DOHH2 (cell line): ENCODE measurements around the gene HRH1.
"Not testable (repeated sequence)": the region's sequence is repeated elsewhere in the genome, so short reads cannot be mapped to it uniquely, and the experiment has no call there.

Experiments used
- H3F3A ChIP-seq: fragments of 200-600 bp; sonication (generic), shearing (Covaris generic); 2 replicates; pipeline ENCODE4 v1.6.0; 2016; ENCODE audit warnings: antibody characterized with exemption, mild to moderate bottlenecking; ENCODE audit not compliant: control insufficient read depth, insufficient read depth
- H3K27ac ChIP-seq: fragments of 200-600 bp; sonication (generic); 2 replicates; pipeline ENCODE4 v1.5.1; 2014; ENCODE audit warnings: low read depth, mild to moderate bottlenecking, low read length, moderate library complexity
- H3K27me3 ChIP-seq: fragments of 200-600 bp; sonication (generic); 2 replicates; pipeline ENCODE4 v1.6.1; 2014; ENCODE audit warnings: mild to moderate bottlenecking, low read length, mixed read lengths; ENCODE audit not compliant: control insufficient read depth
- H3K36me3 ChIP-seq: fragments of 200-600 bp; sonication (generic); 2 replicates; pipeline ENCODE4 v1.6.1; 2014; ENCODE audit warnings: mild to moderate bottlenecking, low read length, moderate library complexity, mixed read lengths; ENCODE audit not compliant: control insufficient read depth
- H3K4me1 ChIP-seq: fragments of 200-600 bp; sonication (generic); 2 replicates; pipeline ENCODE4 v1.6.1; 2014; ENCODE audit warnings: mild to moderate bottlenecking, low read length, mixed read lengths; ENCODE audit not compliant: control insufficient read depth
- H3K4me2 ChIP-seq: fragments of 200-600 bp; sonication (generic); 2 replicates; pipeline ENCODE4 v1.6.0; 2014; ENCODE audit warnings: mild to moderate bottlenecking, low read length, moderate library complexity
- H3K4me3 ChIP-seq: fragments of 200-600 bp; sonication (generic); 2 replicates; pipeline ENCODE4 v1.5.1; 2014; ENCODE audit warnings: mild to moderate bottlenecking, low read length, mixed read lengths
- H3K79me2 ChIP-seq: fragments of 200-600 bp; sonication (generic); 2 replicates; pipeline ENCODE4 v1.6.1; 2014; ENCODE audit warnings: mild to moderate bottlenecking, low read length, mixed read lengths; ENCODE audit not compliant: control insufficient read depth
- H3K9me2 ChIP-seq: fragments of 200-600 bp; sonication (generic); replicated peaks from 2 replicates; pipeline ENCODE4 v1.6.1; 2014; ENCODE audit warnings: mild to moderate bottlenecking, low read length, mixed read lengths; ENCODE audit not compliant: control insufficient read depth
- H3K9me3 ChIP-seq: fragments of 200-600 bp; sonication (generic); 2 replicates; pipeline ENCODE4 v1.6.1; 2014; ENCODE audit warnings: antibody characterized with exemption, low read length, mixed read lengths; ENCODE audit not compliant: control insufficient read depth, insufficient read depth
- H4K20me1 ChIP-seq: fragments of 200-600 bp; sonication (generic); 2 replicates; pipeline ENCODE4 v1.6.0; 2014; ENCODE audit warnings: low read depth, mild to moderate bottlenecking, antibody characterized with exemption, low read length, moderate library complexity; ENCODE audit not compliant: control insufficient read depth, insufficient read depth
- CTCF ChIP-seq: fragments of 200-600 bp; sonication (generic); IDR thresholded peaks from one replicate; pipeline ENCODE4 v1.5.1; 2014; ENCODE audit warnings: antibody characterized with exemption, mild to moderate bottlenecking, low read depth, low read length; ENCODE audit not compliant: poor library complexity, severe bottlenecking
- EZH2phosphoT487 ChIP-seq: fragments of 200-600 bp; sonication (generic); IDR thresholded peaks from 2 replicates; pipeline ENCODE4 v1.6.1; 2017; ENCODE audit warnings: borderline replicate concordance, mild to moderate bottlenecking, antibody characterized with exemption, low read length, moderate library complexity, mixed read lengths

Gene HRH1

GRCh38 chr3:11251807-11252176 lies 97.5 kb downstream of the HRH1 start:
- Histone ChIP-seq H3F3A (no peaks in the 10 kb centered on the region), H3K36me3 (no peaks in the 10 kb centered on the region), H3K9me2 (no peaks in the 10 kb centered on the region), H3K4me2 (no peak overlapping the region), H3K4me1 (no peaks in the 10 kb centered on the region), H3K9me3 (no peaks in the 10 kb centered on the region), H3K27ac (no peak overlapping the region), H3K79me2 (no peaks in the 10 kb centered on the region), H4K20me1 (no peaks in the 10 kb centered on the region), H3K27me3 (peaks cover 14% of the 10 kb centered on the region), H3K4me3 (no peak overlapping the region)
- no peak for TF ChIP-seq EZH2phosphoT487
- no peak for TF ChIP-seq CTCF

GRCh38 chr3:11254876-11255275 lies 100.6 kb downstream of the HRH1 start:
- no peak overlapping the region for H3K4me2 ChIP-seq
- peaks cover 14% of the 10 kb centered on the region for H3K27me3 ChIP-seq
- no peaks in the 10 kb centered on the region for H3K9me3 ChIP-seq
- no peaks in the 10 kb centered on the region for H4K20me1 ChIP-seq
- no peaks in the 10 kb centered on the region for H3K9me2 ChIP-seq
- no peaks in the 10 kb centered on the region for H3K36me3 ChIP-seq
- H3F3A ChIP-seq: no peaks in the 10 kb centered on the region
- TF ChIP-seq EZH2phosphoT487 (no peak), CTCF (no peak)
- no peaks in the 10 kb centered on the region for H3K4me1 ChIP-seq
- H3K79me2 ChIP-seq: no peaks in the 10 kb centered on the region
- H3K27ac ChIP-seq: no peak overlapping the region
- H3K4me3 ChIP-seq: no peak overlapping the region

DNA sequence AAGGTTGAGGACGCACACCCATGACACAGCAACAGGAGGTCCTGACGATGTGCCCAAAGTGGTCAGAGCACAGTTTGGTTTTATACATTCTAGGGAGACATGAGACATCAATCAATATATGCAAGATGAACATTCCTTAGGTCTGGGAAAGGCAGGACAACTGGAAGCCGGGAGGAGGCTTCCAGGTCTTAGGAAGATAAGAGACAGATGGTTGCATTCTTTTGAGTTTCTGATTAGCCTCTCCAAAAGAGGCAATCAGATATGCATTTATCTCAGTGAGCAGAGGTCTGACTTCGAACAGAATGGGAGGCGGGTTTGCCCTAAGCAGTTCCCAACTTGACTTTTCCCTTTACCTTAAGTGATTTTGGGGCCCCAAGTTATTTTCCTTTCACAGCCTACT lies 101.2 kb downstream of the HRH1 start:
- not testable (repeated sequence) for H3K9me3 ChIP-seq, H3K27ac ChIP-seq, H3K4me1 ChIP-seq, H4K20me1 ChIP-seq, H3K4me3 ChIP-seq, H3F3A ChIP-seq, H3K4me2 ChIP-seq, H3K9me2 ChIP-seq, H3K79me2 ChIP-seq, H3K36me3 ChIP-seq
- peaks cover 14% of the 10 kb centered on the region for H3K27me3 ChIP-seq

- Histone ChIP-seq H3K27me3 (peaks cover 16% of the 10 kb centered on the region), H3K9me3 (no peaks in the 10 kb centered on the region), H3K4me3 (no peak overlapping the region), H3F3A (no peaks in the 10 kb centered on the region), H3K4me2 (no peak overlapping the region), H3K9me2 (no peaks in the 10 kb centered on the region), H4K20me1 (no peaks in the 10 kb centered on the region), H3K4me1 (no peaks in the 10 kb centered on the region), H3K36me3 (no peaks in the 10 kb centered on the region), H3K27ac (no peak overlapping the region), H3K79me2 (no peaks in the 10 kb centered on the region)
- no peak for TF ChIP-seq EZH2phosphoT487
- no peak for TF ChIP-seq CTCF
Measured at GRCh38 chr3:11258958-11259357, 104.7 kb downstream of the HRH1 start.
